Mesenchymal stem cell (in vitro differentiated cells and primary cell): ENCODE results near the gene ZNF512B.
A peak's percentile ranks its signal among the peaks of the same experiment; 100 is the strongest.

Experiments used
- DNase-seq: peaks from one replicate; pipeline ENCODE4 v3.0.0-alpha.2; 2013
- H2AFZ ChIP-seq: one replicate; pipeline ENCODE4 v1.6.1; 2013; ENCODE audit warnings: low read depth, mild to moderate bottlenecking, control low read depth, inconsistent platforms, low read length, moderate library complexity
- H2AK5ac ChIP-seq: 2 replicates; pipeline ENCODE4 v1.6.1; 2013; ENCODE audit warnings: low read length, moderate library complexity, mild to moderate bottlenecking, inconsistent platforms; ENCODE audit not compliant: severe bottlenecking
- H2BK120ac ChIP-seq: one replicate; pipeline ENCODE4 v1.6.1; 2013; ENCODE audit warnings: low read depth, mild to moderate bottlenecking, inconsistent platforms, low read length, moderate library complexity
- H2BK12ac ChIP-seq, 2 experiments: one replicate each; pipeline ENCODE4 v1.6.1; 2013; ENCODE audit warnings: inconsistent platforms in 2 of 2, low read length in 2 of 2, mild to moderate bottlenecking in 2 of 2, moderate library complexity in 2 of 2, control low read depth in 1 of 2
- H2BK15ac ChIP-seq: one replicate; pipeline ENCODE4 v1.6.1; 2013; ENCODE audit warnings: mild to moderate bottlenecking, low read depth, inconsistent platforms; ENCODE audit not compliant: poor library complexity, severe bottlenecking
- H2BK5ac ChIP-seq: 2 replicates; pipeline ENCODE4 v1.6.1; 2013; ENCODE audit warnings: low read depth, mild to moderate bottlenecking, low read length, control low read depth, inconsistent platforms; ENCODE audit not compliant: poor library complexity, severe bottlenecking
- H3K14ac ChIP-seq, 2 experiments: one replicate each; pipeline ENCODE4 v1.6.1; 2013; ENCODE audit warnings: inconsistent platforms in 2 of 2, low read length in 2 of 2, control low read depth in 1 of 2, mild to moderate bottlenecking in 1 of 2, moderate library complexity in 1 of 2
- H3K18ac ChIP-seq, 2 experiments: one replicate each; pipeline ENCODE4 v1.6.1; 2013; ENCODE audit warnings: inconsistent platforms in 2 of 2, low read length in 2 of 2, control low read depth in 1 of 2, low read depth in 1 of 2, mild to moderate bottlenecking in 1 of 2
- H3K23ac ChIP-seq, 2 experiments: one replicate each; pipeline ENCODE4 v1.6.1; 2013; ENCODE audit warnings: inconsistent platforms in 2 of 2, low read length in 2 of 2, mild to moderate bottlenecking in 2 of 2, moderate library complexity in 2 of 2, control low read depth in 1 of 2
- H3K27ac ChIP-seq: 2 replicates; pipeline ENCODE4 v1.5.1; 2013; ENCODE audit warnings: mild to moderate bottlenecking, moderate library complexity, low read length, control low read depth, inconsistent platforms; ENCODE audit not compliant: poor library complexity, severe bottlenecking
- H3K27me3 ChIP-seq, 2 experiments: 2 replicates each; pipeline versions ENCODE4 v1.6.1 to v1.7.0; 2013; ENCODE audit warnings: low read length in 2 of 2, mild to moderate bottlenecking in 2 of 2, moderate library complexity in 2 of 2, control low read depth in 1 of 2, inconsistent platforms in 1 of 2; ENCODE audit not compliant: control insufficient read depth in 1 of 2, insufficient read depth in 1 of 2
- H3K36me3 ChIP-seq, 2 experiments: 2 replicates each; pipeline versions ENCODE4 v1.6.1 to v1.7.0; 2013; ENCODE audit warnings: low read length in 2 of 2, control low read depth in 1 of 2, inconsistent platforms in 1 of 2, low read depth in 1 of 2, mild to moderate bottlenecking in 1 of 2; ENCODE audit not compliant: insufficient read depth in 2 of 2, control insufficient read depth in 1 of 2
- H3K4ac ChIP-seq, 2 experiments: one replicate each; pipeline ENCODE4 v1.6.1; 2013; ENCODE audit warnings: inconsistent platforms in 2 of 2, low read length in 2 of 2, mild to moderate bottlenecking in 2 of 2, moderate library complexity in 2 of 2, control low read depth in 1 of 2, low read depth in 1 of 2
- H3K4me1 ChIP-seq: 2 replicates; pipeline ENCODE4 v1.6.1; 2013; ENCODE audit warnings: low read depth, low read length, control low read depth; ENCODE audit not compliant: control insufficient read depth, insufficient read depth
- H3K4me2 ChIP-seq: 2 replicates; pipeline ENCODE4 v1.6.1; 2013; ENCODE audit warnings: low read length, mild to moderate bottlenecking, inconsistent platforms; ENCODE audit not compliant: poor library complexity, severe bottlenecking
- H3K4me3 ChIP-seq, 2 experiments: 2 replicates each; pipeline versions ENCODE4 v1.5.1 to v1.7.0; 2013; ENCODE audit warnings: low read length in 2 of 2, mild to moderate bottlenecking in 2 of 2, control low read depth in 1 of 2, low read depth in 1 of 2; ENCODE audit not compliant: insufficient read depth in 1 of 2
- H3K79me1 ChIP-seq: replicated peaks from 2 replicates; pipeline ENCODE4 v1.6.1; 2013; ENCODE audit warnings: mild to moderate bottlenecking, control low read depth, low read length, inconsistent platforms; ENCODE audit not compliant: poor library complexity, severe bottlenecking
- H3K9ac ChIP-seq: 2 replicates; pipeline ENCODE4 v1.7.0; 2013; ENCODE audit warnings: mild to moderate bottlenecking, low read length, moderate library complexity
- H3K9me3 ChIP-seq: 2 replicates; pipeline ENCODE4 v1.7.0; 2013; ENCODE audit warnings: mild to moderate bottlenecking, low read length; ENCODE audit not compliant: control insufficient read depth
- H4K8ac ChIP-seq: one replicate; pipeline ENCODE4 v1.6.1; 2013; ENCODE audit warnings: inconsistent platforms, mild to moderate bottlenecking, low read length, moderate library complexity
- H4K91ac ChIP-seq: one replicate; pipeline ENCODE4 v1.6.1; 2013; ENCODE audit warnings: mild to moderate bottlenecking, low read length, inconsistent platforms
- WGBS: methylation state at CpG from one replicate; pipeline ENCODE4 v1.1.7; 2013; ENCODE audit warnings: mixed read lengths; 5-methylcytosine and 5-hydroxymethylcytosine counted together

The ZNF512B gene

GRCh38 chr20:63923651-63924050, 46.1 kb downstream of the ZNF512B start:
- H2AFZ ChIP-seq = no peak overlapping the region
- H3K27me3 ChIP-seq = no peaks in the 10 kb centered on the region
- no peak overlapping the region for H2AK5ac ChIP-seq
- no peaks in the 10 kb centered on the region for H3K9me3 ChIP-seq
- DNase-seq = no peak
- no peak overlapping the region for H3K23ac ChIP-seq
- H4K8ac ChIP-seq = peak overlapping the region; percentile 41
- 100% methylated on average over 2 of the region's 8 CpGs for WGBS
- no peak overlapping the region for H2BK5ac ChIP-seq
- H3K36me3 ChIP-seq = peaks cover 26 to 53% of the 10 kb centered on the region in 2 experiments
- no peak overlapping the region for H3K4me2 ChIP-seq
- no peak overlapping the region for H3K14ac ChIP-seq
- H3K9ac ChIP-seq = peak overlapping the region; percentile 34
- no peak overlapping the region for H3K4me3 ChIP-seq
- H4K91ac ChIP-seq = no peak overlapping the region
- no peak overlapping the region for H3K18ac ChIP-seq
- H2BK15ac ChIP-seq = no peak overlapping the region
- H2BK12ac ChIP-seq = no peak overlapping the region
- H3K4ac ChIP-seq = no peak overlapping the region
- peaks cover 3% of the 10 kb centered on the region for H3K4me1 ChIP-seq
- H3K79me1 ChIP-seq = peaks cover 43% of the 10 kb centered on the region
- no peak overlapping the region for H2BK120ac ChIP-seq
- H3K27ac ChIP-seq = no peak overlapping the region

GRCh38 chr20:63920226-63920625, 49.5 kb downstream of the ZNF512B start:
- 97% methylated on average over 21 of the region's 23 CpGs for WGBS
- Histone ChIP-seq H3K4me3 (no peak overlapping the region), H3K27me3 (no peaks in the 10 kb centered on the region), H4K91ac (no peak overlapping the region), H3K79me1 (peaks cover 33% of the 10 kb centered on the region), H2AFZ (no peak overlapping the region), H3K36me3 (peaks cover 16 to 43% of the 10 kb centered on the region in 2 experiments), H3K4me1 (peaks cover 4% of the 10 kb centered on the region), H3K23ac (no peak overlapping the region), H2BK12ac (no peak overlapping the region), H3K9me3 (no peaks in the 10 kb centered on the region), H4K8ac (no peak overlapping the region), H3K14ac (no peak overlapping the region), H3K4ac (no peak overlapping the region), H2AK5ac (no peak overlapping the region), H2BK5ac (no peak overlapping the region), H3K27ac (no peak overlapping the region), H2BK120ac (no peak overlapping the region), H2BK15ac (no peak overlapping the region), H3K9ac (no peak overlapping the region), H3K18ac (peak overlapping the region in 1 of 2 experiments; percentile 21), H3K4me2 (no peak overlapping the region)
- no peak for DNase-seq

- 96% methylated on average over 10 of the region's 19 CpGs for WGBS
These were observed 50.6 kb downstream of the ZNF512B start for GRCh38 chr20:63919130-63919529.

GRCh38 chr20:63917811-63918210, 51.9 kb downstream of the ZNF512B start:
- Histone ChIP-seq H3K4me3 (no peak overlapping the region), H4K8ac (no peak overlapping the region), H3K4ac (no peak overlapping the region), H3K9ac (no peak overlapping the region), H4K91ac (no peak overlapping the region), H3K9me3 (no peaks in the 10 kb centered on the region), H2BK12ac (no peak overlapping the region), H2AFZ (no peak overlapping the region), H3K4me2 (no peak overlapping the region), H3K23ac (no peak overlapping the region), H2BK15ac (no peak overlapping the region), H2BK5ac (no peak overlapping the region), H3K36me3 (peaks cover 16 to 41% of the 10 kb centered on the region in 2 experiments), H3K27me3 (no peaks in the 10 kb centered on the region), H3K79me1 (peaks cover 24% of the 10 kb centered on the region), H3K18ac (no peak overlapping the region), H3K27ac (peak overlapping the region; percentile 33), H3K4me1 (peaks cover 17% of the 10 kb centered on the region), H2BK120ac (no peak overlapping the region), H2AK5ac (no peak overlapping the region), H3K14ac (no peak overlapping the region)
- 95% methylated on average over 11 of the region's 11 CpGs for WGBS
- DNase-seq = no peak

More at GRCh38 chr20:63919130-63919529, 50.6 kb downstream of the ZNF512B start:
- no peak overlapping the region for H4K8ac ChIP-seq
- no peak overlapping the region for H2AK5ac ChIP-seq
- no peak overlapping the region for H3K4me3 ChIP-seq
- no peak overlapping the region for H2AFZ ChIP-seq
- no peaks in the 10 kb centered on the region for H3K9me3 ChIP-seq
- H2BK15ac ChIP-seq = no peak overlapping the region
- H2BK120ac ChIP-seq = no peak overlapping the region
- H3K9ac ChIP-seq = no peak overlapping the region
- no peak overlapping the region for H3K27ac ChIP-seq
- H3K27me3 ChIP-seq = no peaks in the 10 kb centered on the region
- DNase-seq = no peak
- H3K4me1 ChIP-seq = peaks cover 6% of the 10 kb centered on the region
- no peak overlapping the region for H3K23ac ChIP-seq
- H3K36me3 ChIP-seq = peaks cover 16 to 41% of the 10 kb centered on the region in 2 experiments
- no peak overlapping the region for H3K18ac ChIP-seq
- H3K4ac ChIP-seq = no peak overlapping the region
- no peak overlapping the region for H3K14ac ChIP-seq
- no peak overlapping the region for H3K4me2 ChIP-seq
- peaks cover 27% of the 10 kb centered on the region for H3K79me1 ChIP-seq
- no peak overlapping the region for H2BK5ac ChIP-seq
- H4K91ac ChIP-seq = no peak overlapping the region
- no peak overlapping the region for H2BK12ac ChIP-seq
